Small intestine (tissue), 7 donors: ENCODE measurements around the gene MFNG. TPM values are rescaled to one million over a fixed set of nuclear protein-coding genes. Genes with fewer than 3 reads are reported as not detected.

ENCODE experiments used
- DNase-seq, 2 donors: peaks; one replicate each; pipeline versions ENCODE4 v3.0.0 to v3.0.0-alpha.2; 2013
- FAIRE-seq: peaks from 2 replicates; lab custom pipeline; 2012; peaks lifted over from hg19 to GRCh38; lab: Jason Lieb, UNC
- H3K27ac ChIP-seq, 3 donors: one replicate each; pipeline ENCODE4 v1.5.1; 2013; ENCODE audit warnings: low read length in 2 of 3, mild to moderate bottlenecking in 2 of 3, control low read depth in 1 of 3, inconsistent platforms in 1 of 3, low read depth in 1 of 3, moderate library complexity in 1 of 3
- H3K27me3 ChIP-seq, 3 donors: one replicate each; pipeline ENCODE4 v1.6.1; 2013; ENCODE audit warnings: low read length in 3 of 3, inconsistent platforms in 1 of 3; ENCODE audit not compliant: control insufficient read depth in 3 of 3, insufficient read depth in 3 of 3
- H3K36me3 ChIP-seq, 3 donors: one replicate each; pipeline ENCODE4 v1.6.1; 2013; ENCODE audit warnings: low read length in 3 of 3, inconsistent platforms in 1 of 3, low read depth in 1 of 3, mild to moderate bottlenecking in 1 of 3, moderate library complexity in 1 of 3; ENCODE audit not compliant: control insufficient read depth in 3 of 3, insufficient read depth in 2 of 3
- H3K4me1 ChIP-seq, 3 donors: one replicate each; pipeline ENCODE4 v1.6.1; 2013; ENCODE audit warnings: low read length in 2 of 3, inconsistent platforms in 1 of 3, low read depth in 1 of 3, mild to moderate bottlenecking in 1 of 3, moderate library complexity in 1 of 3; ENCODE audit not compliant: control insufficient read depth in 3 of 3, insufficient read depth in 2 of 3
- H3K4me3 ChIP-seq, 3 donors: one replicate each; pipeline ENCODE4 v1.5.1; 2013; ENCODE audit warnings: low read length in 3 of 3, control low read depth in 1 of 3, inconsistent platforms in 1 of 3, low read depth in 1 of 3, mild to moderate bottlenecking in 1 of 3, moderate library complexity in 1 of 3
- H3K9me3 ChIP-seq, 2 donors: one replicate each; pipeline ENCODE4 v1.6.1; 2013; ENCODE audit warnings: low read depth in 1 of 2, low read length in 1 of 2; ENCODE audit not compliant: control insufficient read depth in 2 of 2, insufficient read depth in 1 of 2
- WGBS, 3 donors: extraction: QIAGEN DNeasy Blood & Tissue Kit; methylation state at CpG; one replicate each; pipeline ENCODE4 v1.1.7; 2013; 5-methylcytosine and 5-hydroxymethylcytosine counted together
- polyA plus RNA-seq, 4 donors: library from polyadenylated mRNA; stranded (reverse) in 3 of 4; unstranded in 1 of 4; fragments of 200-250 nt in 3 of 4; fragments of 120-200 nt in 1 of 4; gene quantifications; one replicate each; pipeline versions ENCODE4 v1.2.1 to v1.2.3, GENCODE V29; 2013
- donor health status: healthy with polysubstance abuse.
- donor health status: control.
- donor health status: control.
- donor health status: Bipolar disorder and iron deficiency.
- donor health status: healthy.

MFNG gene
- polyA plus RNA-seq, 4 donors = 7.3 to 21.3 (median 19.9) TPM

- peak overlapping the region; percentile 59 to 88 (median 69) for H3K4me3 ChIP-seq
- H3K9me3 ChIP-seq = no peaks in the 10 kb centered on the region
- DNase-seq = peak; percentile 65 to 72
- peak overlapping the region; percentile 68 to 98 (median 85) for H3K27ac ChIP-seq
- H3K27me3 ChIP-seq = peaks cover 0 to 2% (median 0%) of the 10 kb centered on the region in 3 donors
- 4 to 11% (median 10%) methylated on average over 47 to 63 of the region's 63 CpGs for WGBS, 3 donors
- H3K36me3 ChIP-seq = peaks cover 0 to 31% (median 5%) of the 10 kb centered on the region in 3 donors
- FAIRE-seq = no peak
- H3K4me1 ChIP-seq = peaks cover 2 to 47% (median 4%) of the 10 kb centered on the region in 3 donors
Observed at GRCh38 chr22:37518509-37519267, 32.5 kb upstream of the MFNG start.

DNA sequence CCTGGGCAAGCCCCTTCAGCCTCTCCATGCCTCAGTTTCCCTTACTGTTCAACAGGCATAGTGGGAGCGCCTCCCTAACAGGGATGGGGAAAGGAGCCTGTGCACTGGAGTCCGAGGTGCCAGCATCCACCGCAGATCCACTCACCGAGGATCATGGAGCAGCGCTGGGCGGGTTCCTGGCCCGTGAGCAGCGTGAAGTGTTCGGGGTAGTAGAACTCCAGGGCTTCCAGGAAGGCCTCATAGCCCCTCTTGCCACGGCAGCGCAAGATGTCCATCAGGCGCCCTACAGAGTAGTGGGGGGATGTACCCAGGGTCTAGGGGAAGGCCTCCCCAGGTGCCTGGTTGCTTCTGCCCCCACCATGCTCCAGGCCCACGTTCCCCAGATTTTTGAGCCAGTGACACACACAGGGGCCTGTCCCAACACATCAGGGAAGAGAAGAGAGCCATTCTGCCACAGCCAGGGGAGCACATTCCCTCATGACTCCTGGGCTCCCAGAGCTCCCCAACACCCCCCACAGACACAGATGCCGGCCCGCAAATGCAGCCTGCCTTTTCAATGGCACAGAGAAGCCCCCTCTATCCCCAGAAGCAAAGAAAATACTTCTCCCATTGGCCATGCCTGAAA, 31.8 kb upstream of the MFNG start:
- H3K9me3 ChIP-seq = no peaks in the 10 kb centered on the region
- WGBS, 3 donors = 49 to 76% (median 59%) methylated on average over 14 to 15 of the region's 15 CpGs
- H3K36me3 ChIP-seq = peaks cover 0 to 39% (median 5%) of the 10 kb centered on the region in 3 donors
- H3K4me3 ChIP-seq = peak overlapping the region in 2 of 3 donors; percentile 69 to 88
- DNase-seq = no peak
- H3K27ac ChIP-seq = peak overlapping the region; percentile 68 to 98 (median 85)
- FAIRE-seq = no peak
- H3K4me1 ChIP-seq = peaks cover 2 to 47% (median 4%) of the 10 kb centered on the region in 3 donors
- peaks cover 0 to 2% (median 0%) of the 10 kb centered on the region in 3 donors for H3K27me3 ChIP-seq

GRCh38 chr22:37516456-37516855, 30.3 kb upstream of the MFNG start:
- no peaks in the 10 kb centered on the region for H3K9me3 ChIP-seq
- no peak overlapping the region for H3K27ac ChIP-seq
- 35 to 96% (median 89%) methylated on average over 1 of the region's 1 CpG for WGBS, 3 donors
- no peak overlapping the region for H3K4me3 ChIP-seq
- H3K27me3 ChIP-seq = peaks cover 0 to 2% (median 0%) of the 10 kb centered on the region in 3 donors
- H3K36me3 ChIP-seq = peaks cover 0 to 48% (median 5%) of the 10 kb centered on the region in 3 donors
- DNase-seq (no peak), FAIRE-seq (no peak)
- H3K4me1 ChIP-seq = peaks cover 4 to 47% (median 5%) of the 10 kb centered on the region in 3 donors

DNA sequence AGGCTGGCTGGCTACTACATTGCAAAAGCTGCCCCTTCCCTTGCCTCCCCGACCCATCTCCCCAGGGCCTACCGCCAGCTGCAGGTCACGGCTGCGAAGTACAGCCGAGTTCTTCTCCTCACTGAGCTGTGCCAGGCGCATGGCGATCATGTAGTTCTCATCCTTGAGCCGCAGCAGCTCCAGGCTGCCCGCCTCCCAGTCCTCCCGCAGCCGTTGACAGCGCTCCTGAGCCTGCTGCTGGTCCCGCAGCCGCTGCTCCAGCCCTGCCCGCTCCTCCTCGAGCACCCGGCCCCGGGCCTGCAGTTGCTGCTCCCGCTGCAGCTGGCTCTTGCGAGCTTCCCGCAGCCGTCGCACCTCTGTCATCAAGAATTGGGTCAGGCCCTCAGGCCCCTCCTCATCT, 29.7 kb upstream of the MFNG start:
- H3K4me1 ChIP-seq = peaks cover 2 to 45% (median 3%) of the 10 kb centered on the region in 3 donors
- 91 to 94% (median 92%) methylated on average over 22 to 23 of the region's 23 CpGs for WGBS, 3 donors
- DNase-seq (no peak), FAIRE-seq (no peak)
- no peak overlapping the region for H3K27ac ChIP-seq
- H3K4me3 ChIP-seq = no peak overlapping the region
- H3K36me3 ChIP-seq = peaks cover under 1 to 52% (median 5%) of the 10 kb centered on the region in 3 donors
- H3K27me3 ChIP-seq = no peaks in the 10 kb centered on the region
- H3K9me3 ChIP-seq = no peaks in the 10 kb centered on the region

DNA sequence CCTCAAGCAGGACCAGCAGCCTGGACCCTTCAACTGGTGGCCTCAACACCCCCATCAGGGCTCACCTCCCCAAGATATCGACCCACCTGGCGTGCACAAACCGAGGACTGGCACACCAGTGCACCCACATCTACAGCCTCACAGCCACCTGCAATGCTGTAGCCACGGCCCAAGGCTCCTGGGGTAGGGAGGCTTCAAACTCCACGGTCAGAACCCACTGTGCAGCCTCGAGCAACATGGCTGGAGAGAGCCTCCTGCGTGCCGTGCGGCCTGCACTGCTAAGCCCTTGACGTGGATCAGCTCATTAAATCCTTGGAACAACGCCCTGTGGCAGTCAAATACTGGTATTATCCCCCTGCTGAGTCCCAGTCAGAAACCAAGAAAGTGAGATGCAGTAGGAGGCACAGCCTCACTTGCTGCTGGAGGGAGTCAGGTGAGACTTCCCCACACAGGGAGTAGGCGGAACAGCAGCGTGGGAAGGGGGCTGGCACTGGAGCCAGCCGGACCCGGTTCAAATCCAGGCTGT, 28.4 kb upstream of the MFNG start:
- FAIRE-seq (no peak), DNase-seq (no peak)
- H3K27ac ChIP-seq = peak overlapping the region in 1 of 3 donors; percentile 42
- H3K4me1 ChIP-seq = peaks cover 0 to 46% (median 8%) of the 10 kb centered on the region in 3 donors
- H3K36me3 ChIP-seq = peaks cover 2 to 62% (median 5%) of the 10 kb centered on the region in 3 donors
- no peak overlapping the region for H3K4me3 ChIP-seq
- no peaks in the 10 kb centered on the region for H3K9me3 ChIP-seq
- no peaks in the 10 kb centered on the region for H3K27me3 ChIP-seq
- 70 to 81% (median 75%) methylated on average over 15 of the region's 15 CpGs for WGBS, 3 donors

DNA sequence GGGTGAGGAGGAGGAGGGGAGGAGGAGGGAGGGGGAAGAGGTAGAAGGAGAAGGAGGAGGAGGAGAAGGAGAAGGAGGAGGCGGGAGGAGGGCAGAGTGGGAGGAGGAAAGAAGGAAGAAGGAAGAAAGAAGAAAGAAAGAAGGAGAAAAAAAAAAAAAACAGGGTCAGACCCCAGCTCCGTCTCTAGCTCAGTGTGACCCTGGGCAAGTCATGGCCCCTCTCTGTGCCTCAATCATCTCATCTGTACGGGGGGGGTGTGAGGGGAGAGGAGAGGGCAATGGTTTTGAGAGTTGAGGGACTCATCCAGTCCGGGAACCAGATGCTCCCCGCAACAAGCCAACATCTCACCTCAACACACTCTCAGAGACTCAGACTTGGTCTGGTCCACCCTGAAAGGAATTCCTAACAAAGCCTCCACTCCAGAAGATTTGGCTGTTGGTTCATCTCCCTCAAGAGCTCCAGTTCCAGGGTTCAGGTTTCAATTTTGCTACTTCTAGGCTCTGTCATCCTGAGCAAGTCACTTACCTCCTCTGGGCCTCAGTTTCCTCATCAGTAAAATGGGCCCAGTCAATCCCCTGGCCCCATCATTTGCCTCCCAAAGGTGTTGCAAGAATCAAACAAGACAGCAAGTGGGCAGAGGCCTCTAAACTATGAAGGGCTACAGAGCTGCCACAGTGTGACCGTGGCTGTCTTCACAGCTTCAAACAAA, 25.4 kb upstream of the MFNG start:
- no peaks in the 10 kb centered on the region for H3K27me3 ChIP-seq
- no peak for FAIRE-seq
- H3K36me3 ChIP-seq = peaks cover 2 to 84% (median 7%) of the 10 kb centered on the region in 3 donors
- 70 to 86% (median 78%) methylated on average over 5 to 6 of the region's 6 CpGs for WGBS, 3 donors
- peaks cover 2 to 55% (median 8%) of the 10 kb centered on the region in 3 donors for H3K4me1 ChIP-seq
- H3K9me3 ChIP-seq = no peaks in the 10 kb centered on the region
- DNase-seq = no peak
- H3K4me3 ChIP-seq = no peak overlapping the region
- H3K27ac ChIP-seq = peak overlapping the region; percentile 89 to 96 (median 92)

GRCh38 chr22:37510091-37510490, 23.9 kb upstream of the MFNG start:
- WGBS, 3 donors = 21 to 50% (median 41%) methylated on average over 10 of the region's 10 CpGs
- H3K27me3 ChIP-seq = no peaks in the 10 kb centered on the region
- FAIRE-seq (no peak), DNase-seq (peak; percentile 55 to 61)
- H3K4me3 ChIP-seq = no peak overlapping the region
- no peaks in the 10 kb centered on the region for H3K9me3 ChIP-seq
- H3K4me1 ChIP-seq = peaks cover 2 to 55% (median 8%) of the 10 kb centered on the region in 3 donors
- peak overlapping the region; percentile 15 to 29 (median 22) for H3K27ac ChIP-seq
- H3K36me3 ChIP-seq = peaks cover 2 to 87% (median 8%) of the 10 kb centered on the region in 3 donors
